HepG2 (cell line): Measurements from ENCODE around the gene GNB1. TPM values are rescaled to one million over a fixed set of nuclear protein-coding genes. Genes with fewer than 3 reads are reported as not detected.

Experiments
- ATAC-seq: fragments of 200-7000 bp; cut with Tn5 transposase; 3 replicates; pipeline ENCODE4 v1.9.1; 2020; ENCODE audit warnings: mild to moderate bottlenecking, moderate library complexity
- BruUV-seq: library from RNA; stranded (reverse); fragments of 400-500 nt; replicated peaks from 2 replicates; lab custom pipeline; 2021; lab: Mats Ljungman, UMichigan
- CTCF ChIA-PET: fragments of 300-600 bp; formaldehyde crosslinking; extraction: SDS; loops from one replicate; lab custom pipeline; 2021; ENCODE audit warnings: low total read pairs, inconsistent platforms, low intra/inter-chr PET ratio; lab: Yijun Ruan, JAX
- POLR2A ChIA-PET: fragments of 350-600 bp; sonication (Branson Sonifier 250); formaldehyde crosslinking; loops from one replicate; lab custom pipeline; 2020; ENCODE audit warnings: antibody characterized with exemption, inconsistent platforms; lab: Yijun Ruan, JAX
- DNase-seq: peaks from one replicate; pipeline ENCODE4 v3.0.0-alpha.2; 2015; ENCODE audit warnings: low spot score
- FAIRE-seq: peaks from 3 replicates; lab custom pipeline; 2011; peaks lifted over from hg19 to GRCh38; lab: Jason Lieb, UNC
- H2AFZ ChIP-seq: one replicate; pipeline ENCODE4 v1.6.1; 2011; ENCODE audit warnings: low read length, inconsistent platforms
- H3K27ac ChIP-seq: fragments of 300-600 bp; 3 replicates; pipeline ENCODE4 v1.8.0; 2011; ENCODE audit warnings: mixed run types, mild to moderate bottlenecking, mixed read lengths, low read length, inconsistent platforms; ENCODE audit not compliant: insufficient read depth; ENCODE audit errors: extremely low read length
- H3K27me3 ChIP-seq, 2 experiments: fragments of 200-600 bp in 1 of 2; 2 replicates in 1 of 2; 3 replicates in 1 of 2; pipeline versions ENCODE4 v1.6.0 to v1.8.0; 2011; ENCODE audit warnings: low read length in 2 of 2, mild to moderate bottlenecking in 2 of 2, moderate library complexity in 2 of 2, inconsistent platforms in 1 of 2; ENCODE audit not compliant: insufficient read depth in 2 of 2, control insufficient read depth in 1 of 2
- H3K36me3 ChIP-seq, 2 experiments: fragments of 200-600 bp in 1 of 2; replicated peaks in 1 of 2; 2 replicates in 1 of 2; 3 replicates in 1 of 2; pipeline versions ENCODE4 v1.5.1 to v1.8.0; 2011; ENCODE audit warnings: low read length in 2 of 2, inconsistent platforms in 1 of 2; ENCODE audit not compliant: insufficient read depth in 2 of 2, control insufficient read depth in 1 of 2
- H3K4me1 ChIP-seq: 2 replicates; pipeline ENCODE4 v1.5.1; 2012; ENCODE audit warnings: low read length, inconsistent platforms; ENCODE audit not compliant: insufficient read depth
- H3K4me2 ChIP-seq: 2 replicates; pipeline ENCODE4 v1.6.0; 2011; ENCODE audit warnings: low read depth, low read length, inconsistent platforms
- H3K4me3 ChIP-seq, 3 experiments: fragments of 200-600 bp in 1 of 3; sonication (generic), shearing (Covaris generic) in 1 of 3; replicated peaks in 1 of 3; 2 replicates each; pipeline ENCODE4 v1.5.1; 2011 to 2016; ENCODE audit warnings: low read length in 3 of 3, inconsistent platforms in 2 of 3, low read depth in 2 of 3, mild to moderate bottlenecking in 2 of 3, control low read depth in 1 of 3, mixed read lengths in 1 of 3; ENCODE audit not compliant: insufficient read depth in 1 of 3
- H3K79me2 ChIP-seq: one replicate; pipeline ENCODE4 v1.6.1; 2011; ENCODE audit warnings: low read length, inconsistent platforms; ENCODE audit not compliant: insufficient read depth
- H3K9ac ChIP-seq: 2 replicates; pipeline ENCODE4 v1.6.0; 2011; ENCODE audit warnings: mild to moderate bottlenecking, low read depth, low read length, inconsistent platforms; ENCODE audit not compliant: insufficient read depth
- H3K9me3 ChIP-seq: 2 replicates; pipeline ENCODE4 v1.5.1; 2012; ENCODE audit warnings: mild to moderate bottlenecking, low read length
- H4K20me1 ChIP-seq: 2 replicates; pipeline ENCODE4 v1.6.0; 2011; ENCODE audit warnings: inconsistent platforms, mild to moderate bottlenecking, low read length, moderate library complexity; ENCODE audit not compliant: insufficient read depth
- CENPX ChIP-seq: sonication (generic); formaldehyde crosslinking; IDR thresholded peaks from 2 replicates; pipeline ENCODE4 v1.9.0; 2021; ENCODE audit warnings: mild to moderate bottlenecking, missing genetic modification reagents, moderate library complexity
- MXD4 ChIP-seq: IDR thresholded peaks from 2 replicates; pipeline ENCODE4 v1.6.1; 2016; ENCODE audit warnings: mild to moderate bottlenecking, missing biosample characterization, missing genetic modification reagents
- NR3C1 ChIP-seq: sonication (generic); formaldehyde crosslinking; IDR thresholded peaks from 2 replicates; pipeline ENCODE4 v1.4.0; 2020; ENCODE audit warnings: missing genetic modification reagents
- POLR2A ChIP-seq, 2 experiments: IDR thresholded peaks; 2 replicates each; pipeline ENCODE4 v1.6.1; 2011; ENCODE audit warnings: low read depth in 2 of 2, low read length in 2 of 2, mild to moderate bottlenecking in 1 of 2, moderate library complexity in 1 of 2; ENCODE audit not compliant: insufficient read depth in 1 of 2
- SALL1 ChIP-seq: sonication (generic); formaldehyde crosslinking; IDR thresholded peaks from 2 replicates; pipeline ENCODE4 v1.8.0; 2022; ENCODE audit warnings: mild to moderate bottlenecking, missing genetic modification reagents
- YEATS2 ChIP-seq: sonication (generic); formaldehyde crosslinking; IDR thresholded peaks from 2 replicates; pipeline ENCODE4 v1.4.0; 2020; ENCODE audit warnings: missing genetic modification reagents, borderline replicate concordance
- ZNF839 ChIP-seq: sonication (generic); formaldehyde crosslinking; IDR thresholded peaks from 2 replicates; pipeline ENCODE4 v1.4.0; 2020; ENCODE audit warnings: missing genetic modification reagents, mild to moderate bottlenecking, borderline replicate concordance
- ZNF883 ChIP-seq: sonication (generic); formaldehyde crosslinking; IDR thresholded peaks from 2 replicates; pipeline ENCODE4 v1.5.1; 2020; ENCODE audit warnings: mild to moderate bottlenecking, missing genetic modification reagents; ENCODE audit errors: not compliant biosample characterization
- ZNF891 ChIP-seq: sonication (generic); formaldehyde crosslinking; IDR thresholded peaks from 2 replicates; pipeline ENCODE4 v1.5.0; 2020; ENCODE audit warnings: mild to moderate bottlenecking, missing genetic modification reagents
- ZSCAN20 ChIP-seq: sonication (generic); formaldehyde crosslinking; IDR thresholded peaks from 2 replicates; pipeline ENCODE4 v1.4.0; 2020; ENCODE audit warnings: missing genetic modification reagents, mild to moderate bottlenecking, borderline replicate concordance
- WGBS: methylation state at CpG from one replicate; pipeline ENCODE4 v1.1.6; 2017; ENCODE audit warnings: low lambda C conversion rate; 5-methylcytosine and 5-hydroxymethylcytosine counted together
- in situ Hi-C: cut with HindIII; loops from 2 replicates; pipeline ENCODE4 v1.10.0; 2017; ENCODE audit warnings: low pct_unique_long_range_greater_than_20kb; ENCODE audit not compliant: extremely low pct_ligation_motif_present
- intact Hi-C: fragments of 100-400 bp; cut with micrococcal nuclease; formaldehyde crosslinking; loops from one replicate; pipeline ENCODE4 v1.10.0; 2022; ENCODE audit not compliant: unreplicated experiment
- polyA plus RNA-seq, 8 experiments: library from polyadenylated mRNA; depleted of rRNA in 3 of 8; stranded (reverse) in 7 of 8; unstranded in 1 of 8; fragments of >200 nt; fragmentation: Illumina TruSeq in 4 of 8; extraction: Trizol in 4 of 8; gene quantifications; 2 replicates each; pipeline versions ENCODE4 v1.2.1 to v1.2.3, GENCODE V29; 2011 to 2016; ENCODE audit warnings: low read depth in 4 of 8, missing spikeins in 1 of 8, mixed read lengths in 1 of 8; ENCODE audit not compliant: insufficient read depth in 1 of 8
- total RNA-seq, 5 experiments: library from RNA; depleted of rRNA; stranded (reverse); fragments of >200 nt; fragmentation: Illumina TruSeq; extraction: Trizol; gene quantifications; 2 replicates each; pipeline ENCODE4 v1.2.3, GENCODE V29; 2016; ENCODE audit warnings: low read depth in 1 of 5

GNB1 gene
- total and polyA plus RNA-seq, 2 of the 13 experiments (the other 11 are each of a cell fraction or from before 2014, with no cell fraction given), result 66.2 to 327 TPM

GRCh38 chr1:1873186-1873585 lies 17.7 kb downstream of the GNB1 start:
- no peaks in the 10 kb centered on the region for H3K9me3 ChIP-seq
- H2AFZ ChIP-seq, result no peak overlapping the region
- no peak overlapping the region for H3K4me2 ChIP-seq
- ATAC-seq (no peak), FAIRE-seq (no peak), DNase-seq (no peak)
- ChIA-PET POLR2A (no interaction called here), CTCF (no interaction called here)
- H4K20me1 ChIP-seq, result peaks cover 86% of the 10 kb centered on the region
- no peak overlapping the region for H3K9ac ChIP-seq
- H3K27me3 ChIP-seq, result no peaks in the 10 kb centered on the region
- 100% methylated on average over 2 of the region's 2 CpGs for WGBS
- intact Hi-C loops, result no loop called here
- peaks cover 18 to 37% of the 10 kb centered on the region in 2 experiments for H3K36me3 ChIP-seq
- H3K4me3 ChIP-seq, result no peak overlapping the region
- TF ChIP-seq ZNF883 (CRISPR knock-in tag), result no peak
- peak; percentile 19; the same call in 1 of the 2 replicates for TF ChIP-seq SALL1 (CRISPR knock-in tag)
- TF ChIP-seq ZNF839, result no peak
- no peak for TF ChIP-seq ZNF891 (CRISPR knock-in tag)
- TF ChIP-seq ZSCAN20 (CRISPR knock-in tag), result no peak
- no peak for TF ChIP-seq MXD4 (CRISPR knock-in tag)
- no peak for TF ChIP-seq NR3C1
- no peak for TF ChIP-seq YEATS2 (CRISPR knock-in tag)
- no peak for TF ChIP-seq CENPX (CRISPR knock-in tag)
- TF ChIP-seq POLR2A (IDR thresholded peaks at IDR 0.05; ENCODE audit: insufficient read depth in 1 of 2, low read depth in 2 of 2, low read length in 2 of 2), result 0 out of 4 replicates have a peak, but pooled peaks of 1 of the 2 experiments have one; percentile 9
- TF ChIP-seq, all 625 proteins: peak for 2
- Histone ChIP-seq H3K79me2 (peaks cover 92% of the 10 kb centered on the region), H3K27ac (no peak overlapping the region), H3K4me1 (peaks cover 33% of the 10 kb centered on the region)
- no TSS peak for BruUV-seq
- in situ Hi-C loops, result no loop called here
